SU-DHL-6 (cell line): Measurements from ENCODE around the gene CARHSP1.

ENCODE experiments used
- EZH2phosphoT487 ChIP-seq: fragments of 200-600 bp; sonication (generic), shearing (Covaris generic); conservative IDR thresholded peaks from 2 replicates; pipeline ENCODE4 v1.6.1; 2018; ENCODE audit warnings: mild to moderate bottlenecking, antibody characterized with exemption, low read length, moderate library complexity, mixed read lengths
- TF ChIP-seq, protein P1 (sequence below): fragments of 200-600 bp; sonication (generic); IDR thresholded peaks from one replicate; pipeline ENCODE4 v1.5.1; 2017; ENCODE audit warnings: antibody characterized with exemption, mild to moderate bottlenecking, low read length, moderate library complexity; ENCODE audit not compliant: insufficient read depth, poor library complexity, severe bottlenecking

DNA sequence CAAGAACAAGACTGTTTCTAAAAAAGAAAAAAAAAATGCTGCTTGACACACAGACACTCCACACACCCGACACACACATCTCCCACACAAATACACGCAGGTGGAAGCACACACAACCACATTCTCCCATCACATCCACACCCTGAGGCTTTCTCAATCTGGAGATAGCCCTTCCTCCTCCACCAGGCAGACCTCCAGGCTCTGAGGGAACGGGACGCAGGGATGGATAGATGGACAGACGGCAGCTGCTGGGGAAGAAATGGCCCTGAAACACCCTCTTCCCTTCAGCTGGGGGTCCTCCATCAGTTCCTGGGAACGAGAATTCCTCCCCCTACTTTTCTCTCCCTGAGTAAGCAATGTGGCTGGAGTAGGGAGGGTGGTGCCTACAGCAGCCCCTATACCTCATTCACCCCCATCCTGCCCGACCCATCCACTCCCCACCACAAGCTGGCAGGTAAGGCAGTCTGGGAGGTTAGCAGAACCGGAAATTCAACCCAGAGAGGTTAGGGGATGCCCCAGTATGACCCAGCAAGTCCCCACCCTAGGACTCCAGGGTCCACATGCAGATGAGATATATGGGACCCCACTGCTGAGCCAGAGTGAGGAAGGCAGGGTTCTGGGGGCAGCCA is 9.2 kb upstream of the CARHSP1 start:
- TF ChIP-seq, protein P1, sequence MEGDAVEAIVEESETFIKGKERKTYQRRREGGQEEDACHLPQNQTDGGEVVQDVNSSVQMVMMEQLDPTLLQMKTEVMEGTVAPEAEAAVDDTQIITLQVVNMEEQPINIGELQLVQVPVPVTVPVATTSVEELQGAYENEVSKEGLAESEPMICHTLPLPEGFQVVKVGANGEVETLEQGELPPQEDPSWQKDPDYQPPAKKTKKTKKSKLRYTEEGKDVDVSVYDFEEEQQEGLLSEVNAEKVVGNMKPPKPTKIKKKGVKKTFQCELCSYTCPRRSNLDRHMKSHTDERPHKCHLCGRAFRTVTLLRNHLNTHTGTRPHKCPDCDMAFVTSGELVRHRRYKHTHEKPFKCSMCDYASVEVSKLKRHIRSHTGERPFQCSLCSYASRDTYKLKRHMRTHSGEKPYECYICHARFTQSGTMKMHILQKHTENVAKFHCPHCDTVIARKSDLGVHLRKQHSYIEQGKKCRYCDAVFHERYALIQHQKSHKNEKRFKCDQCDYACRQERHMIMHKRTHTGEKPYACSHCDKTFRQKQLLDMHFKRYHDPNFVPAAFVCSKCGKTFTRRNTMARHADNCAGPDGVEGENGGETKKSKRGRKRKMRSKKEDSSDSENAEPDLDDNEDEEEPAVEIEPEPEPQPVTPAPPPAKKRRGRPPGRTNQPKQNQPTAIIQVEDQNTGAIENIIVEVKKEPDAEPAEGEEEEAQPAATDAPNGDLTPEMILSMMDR = no peak
- no peak for TF ChIP-seq EZH2phosphoT487
